GM18951 (cell line): ENCODE data around the gene SERINC1.
"Not testable (repeated sequence)": the region's sequence is repeated elsewhere in the genome, so short reads cannot be mapped to it uniquely, and the experiment has no call there.

Experiments used
- POLR2A ChIP-seq: IDR thresholded peaks from 4 replicates; pipeline ENCODE4 v1.6.1; 2011; ENCODE audit warnings: mild to moderate bottlenecking; ENCODE audit not compliant: insufficient read length, insufficient read depth; ENCODE audit errors: extremely low read depth
- in situ Hi-C: fragments of 300-500 bp; cut with MboI; formaldehyde crosslinking; loops from one replicate; pipeline ENCODE4 v1.12.0; 2022; ENCODE audit warnings: low sequenced_read_pairs, mixed read lengths, inconsistent platforms; ENCODE audit not compliant: unreplicated experiment

Gene SERINC1

DNA sequence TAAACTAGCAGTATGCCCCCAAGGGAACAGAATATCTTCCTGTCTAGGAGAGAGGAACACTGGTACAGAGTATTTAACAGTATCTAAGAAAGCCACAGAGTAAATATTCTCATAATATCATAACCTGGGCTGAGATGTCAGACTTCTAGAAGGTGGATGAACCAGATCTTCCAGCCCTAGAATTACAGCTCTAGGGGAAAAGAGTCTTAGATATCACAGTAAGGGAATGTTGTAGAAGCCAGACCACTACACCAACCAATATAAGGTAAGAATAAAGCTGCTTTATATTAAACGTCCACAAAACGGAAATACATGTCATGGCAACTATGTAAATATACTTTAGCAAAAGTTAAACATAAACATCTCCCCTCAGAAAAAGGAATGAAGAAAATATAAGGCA lies 12.4 kb downstream of the SERINC1 start:
- in situ Hi-C loops: no loop called here
- no peak for TF ChIP-seq POLR2A

GRCh38 chr6:122458087-122458486 lies 13.5 kb downstream of the SERINC1 start:
- TF ChIP-seq POLR2A: no peak
- in situ Hi-C loops: no loop called here

DNA sequence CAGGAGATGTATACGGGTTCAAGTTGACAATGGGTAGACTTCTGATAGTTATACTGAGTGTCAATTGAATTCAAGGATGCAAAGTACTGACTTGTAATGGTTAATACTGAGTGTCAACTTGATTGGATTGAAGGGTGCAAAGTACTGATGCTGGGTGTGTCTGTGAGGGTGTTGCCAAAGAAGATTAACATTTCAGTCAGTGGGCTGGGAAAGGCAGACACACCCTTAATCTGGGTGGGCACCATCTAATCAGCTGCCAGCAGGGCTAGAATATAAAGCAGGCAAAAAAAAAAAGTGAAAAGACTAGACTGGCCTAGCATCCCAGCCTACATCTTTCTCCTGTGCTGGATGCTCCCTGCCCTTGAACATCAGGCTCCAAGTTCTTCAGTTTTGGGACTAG lies 16.5 kb downstream of the SERINC1 start:
- in situ Hi-C loops: not testable (repeated sequence)

DNA sequence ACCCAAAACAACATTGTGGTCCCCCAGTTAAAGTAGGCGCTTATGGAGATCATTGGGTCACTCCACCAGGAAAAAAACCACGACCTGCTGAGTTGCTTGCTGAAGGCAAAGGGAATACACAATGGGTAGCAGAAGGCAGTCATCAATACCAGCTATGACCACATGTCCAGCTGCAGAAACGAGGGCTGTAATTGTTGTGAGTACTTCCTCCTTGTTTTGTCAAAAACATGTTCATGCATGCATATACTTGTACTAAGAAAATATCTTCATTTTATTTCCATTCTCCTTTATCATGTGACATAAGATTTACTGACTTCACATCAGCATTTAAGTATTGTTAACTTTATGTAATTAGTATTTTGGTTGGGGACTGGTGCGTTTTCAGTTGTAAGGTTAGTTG lies 16.9 kb downstream of the SERINC1 start:
- in situ Hi-C loops: no loop called here

GRCh38 chr6:122452509-122452908 lies 19.1 kb downstream of the SERINC1 start:
- in situ Hi-C loops: no loop called here
- TF ChIP-seq POLR2A: no peak

More for the DNA sequence above, 16.9 kb downstream of the SERINC1 start:
- TF ChIP-seq POLR2A: no peak

- in situ Hi-C loops: no loop called here
- TF ChIP-seq POLR2A: no peak
Measured at GRCh38 chr6:122449069-122449468, 22.5 kb downstream of the SERINC1 start.

GRCh38 chr6:122445274-122445673 lies 26.3 kb downstream of the SERINC1 start:
- no peak for TF ChIP-seq POLR2A
- in situ Hi-C loops: no loop called here

GRCh38 chr6:122438975-122439374 lies 32.6 kb downstream of the SERINC1 start:
- no peak for TF ChIP-seq POLR2A
- in situ Hi-C loops: no loop called here

DNA sequence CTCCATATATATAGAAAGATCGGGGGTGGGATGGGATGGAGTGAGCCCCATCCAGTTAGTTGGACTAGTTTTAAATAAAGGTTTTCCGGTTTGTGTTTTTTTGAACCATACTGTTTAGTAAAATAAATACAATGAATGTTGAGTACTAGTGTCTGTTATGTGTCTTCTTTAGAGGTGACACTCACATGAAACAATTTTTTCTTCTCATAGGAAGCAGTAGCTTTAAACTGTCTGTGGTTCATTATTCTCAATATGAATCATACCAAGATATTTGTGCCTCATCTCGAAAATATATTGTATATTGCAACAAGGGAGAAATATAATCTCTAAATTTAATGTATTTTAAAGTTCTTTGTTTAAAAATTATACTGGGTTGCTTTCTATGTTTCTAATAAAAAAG lies 38.8 kb downstream of the SERINC1 start:
- in situ Hi-C loops: no loop called here
- no peak for TF ChIP-seq POLR2A

DNA sequence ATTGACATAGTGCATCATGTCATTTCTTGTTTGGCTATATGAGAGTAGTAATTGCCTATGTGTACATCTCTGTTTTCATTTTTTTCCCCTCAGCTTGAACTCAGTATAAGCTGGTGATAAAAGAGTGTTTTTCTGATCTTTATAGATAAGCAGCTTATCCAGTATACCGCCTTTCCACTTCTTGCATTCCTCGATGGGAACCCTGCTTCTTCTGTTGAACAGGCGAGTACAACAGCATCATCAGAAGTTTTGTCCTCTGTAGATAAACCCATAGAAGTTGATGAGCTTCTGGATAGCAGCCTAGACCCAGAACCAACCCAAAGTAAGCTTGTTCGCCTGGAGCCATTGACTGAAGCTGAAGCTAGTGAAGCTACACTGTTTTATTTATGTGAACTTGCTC lies 39.8 kb downstream of the SERINC1 start:
- TF ChIP-seq POLR2A: no peak
- in situ Hi-C loops: no loop called here

GRCh38 chr6:122429323-122429722 lies 42.3 kb downstream of the SERINC1 start:
- in situ Hi-C loops: no loop called here

DNA sequence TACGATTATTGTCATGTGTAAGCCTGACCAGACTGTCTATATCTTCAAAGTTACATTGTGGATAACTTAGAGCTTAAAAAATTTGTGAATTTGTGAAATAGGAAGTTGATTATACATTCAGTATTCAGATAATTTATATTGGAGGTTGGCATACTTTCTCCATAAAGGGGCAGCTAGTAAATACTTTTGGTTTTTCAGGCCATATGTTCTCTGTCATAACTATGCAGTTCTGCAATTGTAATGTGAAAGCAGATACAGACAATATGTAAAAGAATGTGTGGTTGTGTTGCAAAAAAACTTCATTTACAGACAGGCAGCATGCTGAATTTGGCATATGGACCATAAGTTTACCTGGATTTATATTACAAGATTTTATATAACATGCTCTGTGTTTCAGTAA lies 42.8 kb downstream of the SERINC1 start:
- TF ChIP-seq POLR2A: no peak
- in situ Hi-C loops: no loop called here

More at GRCh38 chr6:122429323-122429722, 42.3 kb downstream of the SERINC1 start:
- no peak for TF ChIP-seq POLR2A

DNA sequence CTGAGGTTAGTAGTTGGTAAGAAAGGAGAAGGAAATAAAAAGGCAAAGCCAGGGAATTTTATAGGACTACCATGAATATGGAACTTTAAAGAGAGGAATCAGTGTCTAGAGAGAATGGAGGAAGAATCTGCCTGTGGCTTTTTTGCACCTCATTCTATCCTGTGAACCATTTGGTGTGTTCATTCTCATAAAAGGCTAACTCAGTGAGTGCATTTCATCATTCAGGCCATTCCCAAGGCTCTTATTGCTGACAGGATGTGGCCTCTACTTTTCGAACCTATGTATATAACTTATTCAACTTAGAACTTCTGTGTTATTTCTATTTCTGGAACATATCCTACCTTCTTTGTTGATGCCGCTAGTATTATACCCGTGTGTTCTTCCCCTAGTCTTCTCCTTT lies 45.0 kb downstream of the SERINC1 start:
- in situ Hi-C loops: no loop called here
- TF ChIP-seq POLR2A: no peak

DNA sequence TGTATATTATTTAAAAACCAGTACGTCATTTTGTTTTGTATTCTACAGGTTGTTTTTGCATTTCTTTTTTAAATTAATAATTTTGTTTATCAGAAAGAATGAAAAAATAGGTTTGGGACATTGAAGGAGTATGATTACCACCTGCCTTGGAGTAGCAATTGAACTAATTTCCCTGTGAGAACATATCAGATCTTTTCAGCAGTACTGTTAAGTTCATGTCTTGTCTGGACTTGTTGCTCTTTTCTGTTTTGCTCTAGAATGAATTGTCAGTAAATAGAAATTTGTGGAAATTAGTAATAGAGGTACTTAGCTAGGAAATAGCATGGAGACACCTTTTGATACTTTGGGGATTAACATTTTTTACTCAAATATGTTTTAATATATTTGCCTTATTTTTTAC lies 47.9 kb downstream of the SERINC1 start:
- in situ Hi-C loops: no loop called here
- no peak for TF ChIP-seq POLR2A

- TF ChIP-seq POLR2A: no peak
- in situ Hi-C loops: no loop called here
Measured at GRCh38 chr6:122422614-122423267, 48.9 kb downstream of the SERINC1 start.
